SH-SY5Y (cell line): ENCODE measurements around the gene HTR2A.

ENCODE experiments used
- GATA2 ChIP-seq: IDR thresholded peaks from 2 replicates; pipeline ENCODE4 v1.6.1; 2011; ENCODE audit warnings: mild to moderate bottlenecking, low read depth, low read length
- GATA3 ChIP-seq: IDR thresholded peaks from 2 replicates; pipeline ENCODE4 v1.6.1; 2011; ENCODE audit warnings: low read depth, mild to moderate bottlenecking, low read length, moderate library complexity

DNA sequence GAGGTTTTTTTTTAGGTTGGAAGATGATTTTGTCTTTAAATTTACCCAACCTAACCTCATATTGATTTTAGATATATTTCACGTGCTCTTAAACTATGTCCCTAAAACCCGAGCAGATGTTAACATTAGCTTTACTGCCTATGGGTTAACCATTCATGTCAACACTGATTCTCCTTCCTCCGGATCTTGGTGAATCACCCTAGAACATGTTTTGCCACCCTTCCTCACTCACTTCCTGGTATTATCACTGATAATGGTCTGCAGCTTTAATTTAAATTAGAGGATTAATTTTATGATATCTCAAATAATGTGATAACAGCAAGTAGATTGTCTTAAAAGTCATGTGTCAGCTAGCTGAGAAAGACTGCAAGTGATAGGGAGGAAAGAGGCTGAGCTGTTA, 31.9 kb downstream of the HTR2A start:
- TF ChIP-seq GATA3 (no peak), GATA2 (no peak)
